Stimulated activated CD4-positive, alpha-beta T cell treated with anti-CD3 and anti-CD28 coated beads, Interleukin-4, amount 100 ng/mL, for 4 hours (primary cell): ENCODE data around the gene OR52E5.

Source experiments
- DNase-seq, 2 experiments: peaks; one replicate each; pipeline ENCODE4 v3.0.0-alpha.2; 2020

Gene OR52E5

GRCh38 chr11:5937868-5938602 lies 45.0 kb downstream of the OR52E5 start:
- DNase-seq = no peak

DNA sequence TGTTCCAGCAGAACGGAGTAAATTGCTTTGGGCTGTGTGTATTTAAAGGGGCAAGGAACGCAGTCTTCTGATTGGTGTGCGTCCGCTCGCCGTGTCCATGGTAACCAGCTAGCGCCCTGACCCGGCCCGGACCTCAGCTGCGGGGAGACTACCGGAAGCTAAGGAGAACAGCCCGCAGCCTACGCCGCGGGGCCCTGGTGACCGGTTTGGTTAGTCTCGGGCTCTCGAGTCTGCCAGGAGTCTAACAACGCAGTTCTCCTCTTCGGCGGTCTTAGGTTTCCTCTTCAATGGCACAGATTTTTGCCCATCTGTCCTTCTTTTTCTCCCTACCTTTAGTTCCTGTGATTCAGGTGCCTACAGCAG lies 45.6 kb downstream of the OR52E5 start:
- DNase-seq = no peak

DNA sequence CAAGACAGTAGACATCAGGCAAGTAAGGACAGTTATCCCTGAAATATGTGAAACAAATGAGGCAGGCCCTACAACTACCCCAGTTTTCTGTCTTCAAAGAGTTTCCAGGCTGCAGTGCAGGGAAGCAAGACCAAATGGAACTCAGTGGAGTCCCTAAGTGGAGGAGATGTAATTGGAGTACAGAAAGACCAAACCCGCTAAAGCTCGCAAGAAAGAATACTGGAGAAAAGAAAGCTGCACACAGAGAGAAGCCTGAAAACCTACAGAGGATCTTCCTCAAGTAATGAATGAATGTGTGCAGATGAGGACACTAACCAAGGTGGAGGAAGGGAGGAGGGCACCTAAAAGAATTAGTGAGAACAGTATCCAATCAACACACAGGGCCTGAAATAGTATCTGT lies 47.7 kb downstream of the OR52E5 start:
- no peak for DNase-seq

- no peak for DNase-seq
These were observed 48.9 kb downstream of the OR52E5 start, which contains the start of gene OR56A3 for GRCh38 chr11:5941951-5942350. Gene OR56A3 (plus strand): TSS chr11:5942251. CDS start chr11:5947347, 5,096 bp downstream.
